NB4 (cell line): ENCODE measurements around the gene POM121L2.

Experiments
- POLR2A ChIP-seq: IDR thresholded peaks from 2 replicates; pipeline ENCODE4 v1.6.1; 2011; ENCODE audit warnings: mild to moderate bottlenecking; ENCODE audit not compliant: insufficient read length; ENCODE audit errors: extremely low read depth
- TF ChIP-seq, protein P1 (sequence below): IDR thresholded peaks from one replicate; pipeline ENCODE4 v1.5.1; 2012; ENCODE audit warnings: low read depth, low read length

DNA sequence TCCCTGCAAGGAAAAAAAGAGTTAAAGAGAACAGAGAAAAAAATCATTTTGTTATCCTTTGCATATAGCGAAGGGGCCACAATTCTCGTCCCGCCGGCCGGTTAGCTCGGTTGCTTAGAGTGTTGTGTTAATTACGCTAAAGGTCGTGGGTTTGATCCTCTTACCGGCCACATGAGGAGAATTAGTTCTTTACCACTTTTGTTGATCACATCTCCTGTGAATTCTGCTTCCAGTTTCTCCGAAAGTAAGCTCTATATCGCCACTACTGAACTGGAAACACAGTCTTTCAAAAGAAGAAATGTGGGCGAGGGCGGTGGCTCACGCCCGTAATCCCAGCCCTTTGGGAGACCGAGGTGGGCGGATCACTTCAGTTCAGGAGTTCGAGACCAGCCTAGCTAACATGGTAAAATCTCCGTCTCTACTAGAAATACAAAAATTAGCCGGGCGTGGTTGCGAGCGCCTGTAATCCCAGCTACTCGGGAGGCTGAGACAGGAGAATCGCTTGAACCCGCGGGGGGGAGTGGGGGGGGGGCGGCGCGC is 51.2 kb downstream of the POM121L2 start:
- no peak for TF ChIP-seq POLR2A
- TF ChIP-seq, protein P1, sequence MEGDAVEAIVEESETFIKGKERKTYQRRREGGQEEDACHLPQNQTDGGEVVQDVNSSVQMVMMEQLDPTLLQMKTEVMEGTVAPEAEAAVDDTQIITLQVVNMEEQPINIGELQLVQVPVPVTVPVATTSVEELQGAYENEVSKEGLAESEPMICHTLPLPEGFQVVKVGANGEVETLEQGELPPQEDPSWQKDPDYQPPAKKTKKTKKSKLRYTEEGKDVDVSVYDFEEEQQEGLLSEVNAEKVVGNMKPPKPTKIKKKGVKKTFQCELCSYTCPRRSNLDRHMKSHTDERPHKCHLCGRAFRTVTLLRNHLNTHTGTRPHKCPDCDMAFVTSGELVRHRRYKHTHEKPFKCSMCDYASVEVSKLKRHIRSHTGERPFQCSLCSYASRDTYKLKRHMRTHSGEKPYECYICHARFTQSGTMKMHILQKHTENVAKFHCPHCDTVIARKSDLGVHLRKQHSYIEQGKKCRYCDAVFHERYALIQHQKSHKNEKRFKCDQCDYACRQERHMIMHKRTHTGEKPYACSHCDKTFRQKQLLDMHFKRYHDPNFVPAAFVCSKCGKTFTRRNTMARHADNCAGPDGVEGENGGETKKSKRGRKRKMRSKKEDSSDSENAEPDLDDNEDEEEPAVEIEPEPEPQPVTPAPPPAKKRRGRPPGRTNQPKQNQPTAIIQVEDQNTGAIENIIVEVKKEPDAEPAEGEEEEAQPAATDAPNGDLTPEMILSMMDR = no peak
